GM18858 (cell line): Measurements from ENCODE around the gene CLASP1.

Source experiments
- ATAC-seq: cut with Tn5 transposase; IDR thresholded peaks from one replicate; pipeline ENCODE4 v1.9.1; 2021; ENCODE audit not compliant: unreplicated experiment

The CLASP1 gene

GRCh38 chr2:121429927-121430520 lies 219.2 kb downstream of the CLASP1 start:
- ATAC-seq: no peak

- ATAC-seq: no peak
Measured at GRCh38 chr2:121429119-121429903, 220.0 kb downstream of the CLASP1 start.

GRCh38 chr2:121427187-121427689 lies 222.0 kb downstream of the CLASP1 start:
- ATAC-seq: no peak

GRCh38 chr2:121420486-121420885 lies 228.8 kb downstream of the CLASP1 start:
- ATAC-seq: no peak

GRCh38 chr2:121419081-121419699 lies 230.1 kb downstream of the CLASP1 start:
- no peak for ATAC-seq

- ATAC-seq: no peak
Measured at GRCh38 chr2:121418494-121419058, 230.7 kb downstream of the CLASP1 start.

- ATAC-seq: no peak
Measured at GRCh38 chr2:121417826-121418225, 231.4 kb downstream of the CLASP1 start.

GRCh38 chr2:121415727-121416126 lies 233.5 kb downstream of the CLASP1 start:
- ATAC-seq: no peak

- no peak for ATAC-seq
Measured at GRCh38 chr2:121412349-121412748, 236.9 kb downstream of the CLASP1 start.

GRCh38 chr2:121409966-121410365 lies 239.3 kb downstream of the CLASP1 start:
- no peak for ATAC-seq

- ATAC-seq: no peak
Measured at GRCh38 chr2:121409388-121409787, 239.9 kb downstream of the CLASP1 start.

GRCh38 chr2:121408641-121409040 lies 240.6 kb downstream of the CLASP1 start:
- ATAC-seq: no peak

GRCh38 chr2:121405233-121405632 lies 244.0 kb downstream of the CLASP1 start:
- ATAC-seq: no peak

- ATAC-seq: no peak
Measured at GRCh38 chr2:121400201-121400600, 249.1 kb downstream of the CLASP1 start.

- no peak for ATAC-seq
Measured at GRCh38 chr2:121398853-121399252, 250.4 kb downstream of the CLASP1 start.

GRCh38 chr2:121390082-121390692 lies 259.1 kb downstream of the CLASP1 start:
- ATAC-seq: no peak

GRCh38 chr2:121388371-121388770 lies 260.9 kb downstream of the CLASP1 start:
- ATAC-seq: no peak

- no peak for ATAC-seq
Measured at GRCh38 chr2:121387591-121388325, 261.5 kb downstream of the CLASP1 start.

GRCh38 chr2:121386707-121387106 lies 262.6 kb downstream of the CLASP1 start:
- no peak for ATAC-seq

- ATAC-seq: no peak
Measured at GRCh38 chr2:121386102-121386501, 263.2 kb downstream of the CLASP1 start.

- ATAC-seq: no peak
Measured at GRCh38 chr2:121382744-121383143, 266.5 kb downstream of the CLASP1 start.
